Measurements from ENCODE around the gene JAKMIP2. TPM values are rescaled to one million over a fixed set of nuclear protein-coding genes. Genes with fewer than 3 reads are reported as not detected.

The JAKMIP2 gene
- total RNA-seq, 4 donors from 2014 or later: 0.83 to 2.6 (median 1.3) TPM

- intact Hi-C loops (cut with DNase I): no loop called here
- WGBS: 81% methylated on average over 2 of the region's 2 CpGs
- Histone ChIP-seq H3K4me1 (peaks cover 0 to 22% (median 16%) of the 10 kb centered on the region in 4 donors), H3K27ac (replicated peaks in 1 of 4) (no peak overlapping the region), H3K9me3 (no peaks in the 10 kb centered on the region), H3K4me3 (no peak overlapping the region), H3K27me3 (no peaks in the 10 kb centered on the region), H3K36me3 (no peaks in the 10 kb centered on the region)
- TF ChIP-seq CTCF (IDR thresholded peaks at IDR 0.05): no peak
- no peak for TF ChIP-seq POLR2A (IDR thresholded peaks at IDR 0.05; ENCODE audit: low read depth)
- TF ChIP-seq POLR2AphosphoS5 (IDR thresholded peaks at IDR 0.05): no peak
- TF ChIP-seq EP300 (IDR thresholded peaks at IDR 0.05): no peak
- DNase-seq (ENCODE audit: extremely low spot score): no peak
These were observed 87.8 kb downstream of the JAKMIP2 start for GRCh38 chr5:147694772-147695171.

GRCh38 chr5:147693233-147693632 lies 89.3 kb downstream of the JAKMIP2 start:
- Histone ChIP-seq H3K4me1 (peaks cover 3 to 37% (median 30%) of the 10 kb centered on the region in 4 donors), H3K9me3 (no peaks in the 10 kb centered on the region), H3K36me3 (no peaks in the 10 kb centered on the region), H3K27me3 (no peaks in the 10 kb centered on the region), H3K4me3 (no peak overlapping the region), H3K27ac (replicated peaks in 1 of 4) (no peak overlapping the region)
- no peak for TF ChIP-seq POLR2AphosphoS5 (IDR thresholded peaks at IDR 0.05)
- TF ChIP-seq EP300 (IDR thresholded peaks at IDR 0.05): no peak
- no peak for TF ChIP-seq CTCF (IDR thresholded peaks at IDR 0.05)
- no peak for DNase-seq (ENCODE audit: extremely low spot score)
- intact Hi-C loops (cut with DNase I): no loop called here
- WGBS: 94% methylated on average over 1 of the region's 1 CpG

GRCh38 chr5:147691130-147691529 lies 91.4 kb downstream of the JAKMIP2 start:
- 34% methylated on average over 3 of the region's 3 CpGs for WGBS
- intact Hi-C loops (cut with DNase I): no loop called here
- no peaks in the 10 kb centered on the region for H3K27me3 ChIP-seq
- H3K9me3 ChIP-seq: no peaks in the 10 kb centered on the region
- no peak overlapping the region for H3K27ac ChIP-seq (replicated peaks in 1 of 4)
- no peak overlapping the region for H3K4me3 ChIP-seq
- H3K4me1 ChIP-seq: peaks cover 3 to 38% (median 31%) of the 10 kb centered on the region in 4 donors
- H3K36me3 ChIP-seq: no peaks in the 10 kb centered on the region
- no peak for TF ChIP-seq EP300 (IDR thresholded peaks at IDR 0.05)
- TF ChIP-seq POLR2AphosphoS5 (IDR thresholded peaks at IDR 0.05): no peak
- no peak for TF ChIP-seq CTCF (IDR thresholded peaks at IDR 0.05)
- no peak for TF ChIP-seq POLR2A (IDR thresholded peaks at IDR 0.05; ENCODE audit: low read depth)
- no peak for DNase-seq (ENCODE audit: extremely low spot score)

GRCh38 chr5:147690595-147690994 lies 91.9 kb downstream of the JAKMIP2 start:
- intact Hi-C loops (cut with DNase I): no loop called here
- Histone ChIP-seq H3K4me3 (no peak overlapping the region), H3K9me3 (no peaks in the 10 kb centered on the region), H3K36me3 (no peaks in the 10 kb centered on the region), H3K27ac (replicated peaks in 1 of 4) (no peak overlapping the region), H3K4me1 (peaks cover 3 to 38% (median 31%) of the 10 kb centered on the region in 4 donors), H3K27me3 (no peaks in the 10 kb centered on the region)
- WGBS: no CpG with 5 or more reads among the region's 2 CpGs
- no peak for DNase-seq (ENCODE audit: extremely low spot score)
- TF ChIP-seq EP300 (IDR thresholded peaks at IDR 0.05): no peak
- TF ChIP-seq POLR2AphosphoS5 (IDR thresholded peaks at IDR 0.05): no peak
- TF ChIP-seq POLR2A (IDR thresholded peaks at IDR 0.05; ENCODE audit: low read depth): no peak
- TF ChIP-seq CTCF (IDR thresholded peaks at IDR 0.05): no peak

- TF ChIP-seq EP300 (IDR thresholded peaks at IDR 0.05): no peak
- no peak for TF ChIP-seq POLR2A (IDR thresholded peaks at IDR 0.05; ENCODE audit: low read depth)
- TF ChIP-seq POLR2AphosphoS5 (IDR thresholded peaks at IDR 0.05): no peak
- Histone ChIP-seq H3K27me3 (no peaks in the 10 kb centered on the region), H3K36me3 (no peaks in the 10 kb centered on the region), H3K9me3 (no peaks in the 10 kb centered on the region), H3K4me1 (peaks cover 3 to 38% (median 31%) of the 10 kb centered on the region in 4 donors), H3K4me3 (no peak overlapping the region), H3K27ac (replicated peaks in 1 of 4) (peak overlapping the region in 3 of 4 donors; percentile 32 to 76 (median 66))
- DNase-seq (ENCODE audit: extremely low spot score): no peak
- intact Hi-C loops (cut with DNase I): no loop called here
- 48% methylated on average over 4 of the region's 4 CpGs for WGBS
These were observed 93.1 kb downstream of the JAKMIP2 start for GRCh38 chr5:147689426-147689825.
